Mesothelial cell of epicardium (in vitro differentiated cells): Measurements from ENCODE around the gene PDLIM7. TPM values are rescaled to one million over a fixed set of nuclear protein-coding genes. Genes with fewer than 3 reads are reported as not detected.
A peak's percentile ranks its signal among the peaks of the same experiment; 100 is the strongest.

Source experiments
- DNase-seq, 2 experiments: peaks; one replicate each; pipeline ENCODE4 v3.0.0; 2021; ENCODE audit warnings: low spot score in 2 of 2; ENCODE audit not compliant: unreplicated experiment in 2 of 2
- H3K27ac Mint-ChIP-seq: 2 replicates; pipeline ENCODE4 v1.8.0; 2021; ENCODE audit warnings: mixed read lengths
- H3K27me3 Mint-ChIP-seq: 2 replicates; pipeline ENCODE4 v1.8.0; 2021; ENCODE audit warnings: low read depth, mixed read lengths
- H3K36me3 Mint-ChIP-seq: 2 replicates; pipeline ENCODE4 v1.8.0; 2021; ENCODE audit warnings: mixed read lengths
- H3K4me1 Mint-ChIP-seq: 2 replicates; pipeline ENCODE4 v1.8.0; 2021; ENCODE audit warnings: mixed read lengths
- H3K4me3 Mint-ChIP-seq: 2 replicates; pipeline ENCODE4 v1.8.0; 2021; ENCODE audit warnings: mild to moderate bottlenecking, moderate library complexity, mixed read lengths
- H3K9me3 Mint-ChIP-seq: 2 replicates; pipeline ENCODE4 v1.8.0; 2021; ENCODE audit warnings: mixed read lengths
- CTCF ChIP-seq: fragments of 200-600 bp; sonication (generic); IDR thresholded peaks from one replicate; pipeline ENCODE4 v1.5.0; 2021; ENCODE audit warnings: antibody characterized with exemption; ENCODE audit not compliant: unreplicated experiment
- total RNA-seq: library from RNA; stranded (reverse); gene quantifications from 3 replicates; pipeline ENCODE4 v1.2.1, GENCODE V29; 2021

Gene PDLIM7
- total RNA-seq, 1 donor from 2014 or later: 494 TPM

- DNase-seq: no peak
- TF ChIP-seq CTCF: no peak
- Mint-ChIP-seq H3K9me3 (no peaks in the 10 kb centered on the region), H3K27me3 (no peaks in the 10 kb centered on the region), H3K4me1 (peaks cover 12% of the 10 kb centered on the region), H3K4me3 (no peak overlapping the region), H3K27ac (no peak overlapping the region), H3K36me3 (peaks cover 15% of the 10 kb centered on the region)
Observed at GRCh38 chr5:177520916-177521513, 23.6 kb upstream of the PDLIM7 start.

GRCh38 chr5:177520271-177520670, 22.9 kb upstream of the PDLIM7 start:
- Mint-ChIP-seq H3K36me3 (peaks cover 12% of the 10 kb centered on the region), H3K9me3 (no peaks in the 10 kb centered on the region), H3K4me3 (no peak overlapping the region), H3K27ac (no peak overlapping the region), H3K4me1 (peaks cover 20% of the 10 kb centered on the region), H3K27me3 (no peaks in the 10 kb centered on the region)
- DNase-seq: no peak
- TF ChIP-seq CTCF: no peak

GRCh38 chr5:177519463-177520235, 22.2 kb upstream of the PDLIM7 start:
- peaks cover 12% of the 10 kb centered on the region for H3K36me3 Mint-ChIP-seq

GRCh38 chr5:177516601-177517568, 19.5 kb upstream of the PDLIM7 start, which contains the start of gene DDX41:
DDX41 (minus strand) TSS chr5:177516961; CDS start chr5:177516945, 16 bp downstream.
- H3K36me3 Mint-ChIP-seq: peaks cover 17% of the 10 kb centered on the region
- DNase-seq: peak; percentile 88 to 95
- no peak for TF ChIP-seq CTCF
- no peaks in the 10 kb centered on the region for H3K27me3 Mint-ChIP-seq
- peak within 1 kb of the TSS; percentile 87 for H3K4me3 Mint-ChIP-seq
- H3K4me1 Mint-ChIP-seq: peaks cover 22% of the 10 kb centered on the region
- no peaks in the 10 kb centered on the region for H3K9me3 Mint-ChIP-seq
- peak within 1 kb of the TSS; percentile 95 for H3K27ac Mint-ChIP-seq

More at GRCh38 chr5:177519463-177520235, 22.2 kb upstream of the PDLIM7 start:
- peaks cover 22% of the 10 kb centered on the region for H3K4me1 Mint-ChIP-seq
- H3K27me3 Mint-ChIP-seq: no peaks in the 10 kb centered on the region
- no peak for TF ChIP-seq CTCF
- no peaks in the 10 kb centered on the region for H3K9me3 Mint-ChIP-seq
- DNase-seq: no peak
- H3K4me3 Mint-ChIP-seq: no peak overlapping the region
- no peak overlapping the region for H3K27ac Mint-ChIP-seq

- TF ChIP-seq CTCF: no peak
- no peaks in the 10 kb centered on the region for H3K27me3 Mint-ChIP-seq
- peak overlapping the region; percentile 87 for H3K4me3 Mint-ChIP-seq
- H3K4me1 Mint-ChIP-seq: peaks cover 22% of the 10 kb centered on the region
- no peaks in the 10 kb centered on the region for H3K9me3 Mint-ChIP-seq
- H3K27ac Mint-ChIP-seq: peak overlapping the region; percentile 14
- DNase-seq: no peak
- peaks cover 18% of the 10 kb centered on the region for H3K36me3 Mint-ChIP-seq
Observed at GRCh38 chr5:177515580-177515979, 18.2 kb upstream of the PDLIM7 start.
